Upper lobe of right lung (tissue), 1 donor: ENCODE results near the gene UMOD. TPM values are rescaled to one million over a fixed set of nuclear protein-coding genes. Genes with fewer than 3 reads are reported as not detected.

Source experiments
- ATAC-seq: fragments of 200-7000 bp; cut with Tn5 transposase; one replicate; pipeline ENCODE4 v1.9.1; 2020; ENCODE audit warnings: mild to moderate bottlenecking, moderate library complexity
- DNase-seq: peaks from one replicate; pipeline ENCODE4 v3.0.0-alpha.2; 2020
- H3K27ac ChIP-seq: fragments of 200-600 bp; one replicate; pipeline ENCODE4 v1.8.0; 2022
- H3K27me3 ChIP-seq: fragments of 200-600 bp; one replicate; pipeline ENCODE4 v1.8.0; 2022; ENCODE audit warnings: mild to moderate bottlenecking
- H3K36me3 ChIP-seq: fragments of 200-600 bp; one replicate; pipeline ENCODE4 v1.8.0; 2022
- H3K4me1 ChIP-seq: fragments of 200-600 bp; one replicate; pipeline ENCODE4 v1.8.0; 2022
- H3K4me3 ChIP-seq: fragments of 200-600 bp; one replicate; pipeline ENCODE4 v1.8.0; 2022; ENCODE audit warnings: mild to moderate bottlenecking
- H3K9me3 ChIP-seq: fragments of 200-600 bp; one replicate; pipeline ENCODE4 v1.8.0; 2022
- intact Hi-C: fragments of 100-400 bp; cut with DNase I; formaldehyde crosslinking; loops from one replicate; pipeline ENCODE4 v1.11.0; 2022
- total RNA-seq: library from RNA; stranded (reverse); fragmentation: NEBNext Ultra II Directional; extraction: Animal tissue kit (Norgen Biotek cat#: 25700); gene quantifications from one replicate; pipeline ENCODE4 v1.2.1, GENCODE V29; 2021
- TF ChIP-seq, protein P1 (sequence below): fragments of 200-600 bp; IDR thresholded peaks from one replicate; pipeline ENCODE4 v1.8.0; 2022; ENCODE audit warnings: antibody characterized with exemption
- donor health status: DM: no; HTN: yes; CAD: no; lungs with severe emphysema.

The UMOD gene
- total RNA-seq, 1 donor from 2014 or later, result not detected

DNA sequence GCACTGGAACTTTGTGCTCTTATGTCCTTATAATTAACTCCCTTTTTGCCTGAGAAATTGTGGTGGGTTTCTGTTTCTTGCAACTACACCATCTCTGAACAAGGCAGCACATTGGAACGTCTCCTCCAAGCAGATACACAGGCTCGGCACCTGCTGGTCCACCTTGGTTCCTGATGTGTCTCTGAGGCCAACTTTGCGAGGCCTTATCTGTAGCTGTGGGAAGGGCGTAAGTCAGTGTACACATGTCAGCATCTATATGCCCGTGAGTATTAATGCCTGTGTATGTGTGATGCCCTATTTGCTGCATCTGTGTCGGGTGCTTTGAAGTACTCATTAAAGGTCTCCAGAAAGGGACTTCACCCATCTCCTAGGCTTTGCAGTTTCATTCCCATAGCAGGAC, 42.7 kb downstream of the UMOD start:
- DNase-seq (no peak), ATAC-seq (no peak)
- Histone ChIP-seq H3K4me1 (no peaks in the 10 kb centered on the region), H3K27ac (no peak overlapping the region), H3K9me3 (no peaks in the 10 kb centered on the region), H3K36me3 (no peaks in the 10 kb centered on the region), H3K4me3 (no peak overlapping the region), H3K27me3 (no peaks in the 10 kb centered on the region)
- TF ChIP-seq, protein P1, sequence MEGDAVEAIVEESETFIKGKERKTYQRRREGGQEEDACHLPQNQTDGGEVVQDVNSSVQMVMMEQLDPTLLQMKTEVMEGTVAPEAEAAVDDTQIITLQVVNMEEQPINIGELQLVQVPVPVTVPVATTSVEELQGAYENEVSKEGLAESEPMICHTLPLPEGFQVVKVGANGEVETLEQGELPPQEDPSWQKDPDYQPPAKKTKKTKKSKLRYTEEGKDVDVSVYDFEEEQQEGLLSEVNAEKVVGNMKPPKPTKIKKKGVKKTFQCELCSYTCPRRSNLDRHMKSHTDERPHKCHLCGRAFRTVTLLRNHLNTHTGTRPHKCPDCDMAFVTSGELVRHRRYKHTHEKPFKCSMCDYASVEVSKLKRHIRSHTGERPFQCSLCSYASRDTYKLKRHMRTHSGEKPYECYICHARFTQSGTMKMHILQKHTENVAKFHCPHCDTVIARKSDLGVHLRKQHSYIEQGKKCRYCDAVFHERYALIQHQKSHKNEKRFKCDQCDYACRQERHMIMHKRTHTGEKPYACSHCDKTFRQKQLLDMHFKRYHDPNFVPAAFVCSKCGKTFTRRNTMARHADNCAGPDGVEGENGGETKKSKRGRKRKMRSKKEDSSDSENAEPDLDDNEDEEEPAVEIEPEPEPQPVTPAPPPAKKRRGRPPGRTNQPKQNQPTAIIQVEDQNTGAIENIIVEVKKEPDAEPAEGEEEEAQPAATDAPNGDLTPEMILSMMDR, result no peak
- intact Hi-C loops, result no loop called here

DNA sequence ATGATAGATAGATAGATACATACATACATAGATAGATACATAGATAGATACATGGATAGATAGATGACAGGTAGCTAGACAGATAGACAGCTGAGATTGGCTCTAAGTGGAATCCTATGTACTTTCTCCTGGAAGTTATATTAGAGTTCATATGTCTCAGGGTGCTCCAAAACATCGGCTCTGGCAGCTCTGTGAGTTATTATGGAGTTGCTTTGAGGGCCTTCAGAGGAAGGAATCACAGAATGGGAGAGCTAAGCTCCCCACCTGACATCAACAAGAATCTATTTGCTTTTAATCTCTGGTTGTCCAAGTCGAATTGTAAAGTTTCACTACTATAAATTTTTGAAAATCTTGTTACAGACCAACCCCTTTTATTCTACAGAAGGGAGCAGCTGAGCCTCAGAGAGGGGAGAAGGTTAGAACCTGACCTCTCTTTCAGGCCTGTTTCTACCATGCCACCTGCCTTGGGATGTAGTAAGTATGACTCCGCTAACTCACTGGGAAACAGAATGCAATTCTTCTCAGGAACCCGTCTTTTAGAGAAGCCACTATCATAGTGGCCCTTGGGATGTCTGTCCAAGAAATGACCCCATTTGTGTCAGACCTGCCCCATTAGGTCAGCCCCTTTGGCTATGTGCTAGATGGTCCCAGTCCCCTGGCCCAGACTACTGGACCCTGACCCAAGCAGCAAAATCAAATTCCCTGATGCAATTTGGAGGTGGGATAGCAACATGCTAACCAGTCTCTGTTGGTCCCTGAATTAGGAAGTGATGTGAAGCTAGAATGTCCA, 43.5 kb downstream of the UMOD start:
- Histone ChIP-seq H3K4me3 (no peak overlapping the region), H3K9me3 (no peaks in the 10 kb centered on the region), H3K4me1 (no peaks in the 10 kb centered on the region), H3K27ac (no peak overlapping the region), H3K36me3 (no peaks in the 10 kb centered on the region), H3K27me3 (no peaks in the 10 kb centered on the region)
- TF ChIP-seq, protein P1, result no peak
- ATAC-seq, result no peak
- no peak for DNase-seq
- intact Hi-C loops, result no loop called here

DNA sequence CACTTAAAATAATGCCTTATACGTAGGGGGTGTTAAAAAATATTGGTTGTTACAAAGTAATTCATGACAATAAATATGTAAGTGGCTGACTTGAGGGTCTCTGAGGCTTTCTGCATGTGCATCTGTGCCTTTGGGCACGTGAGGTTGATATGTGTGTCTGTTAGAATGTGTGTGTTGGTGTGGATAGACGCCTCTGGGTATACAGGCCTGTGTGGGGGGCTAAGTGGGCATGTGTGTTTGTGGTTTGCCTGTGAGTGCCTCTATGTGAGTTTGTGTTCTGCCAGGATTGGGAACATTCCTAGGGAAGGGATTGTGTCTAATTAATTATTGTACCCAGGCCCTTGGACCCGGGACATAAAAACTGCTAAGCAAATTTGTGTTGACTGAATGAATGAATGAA, 44.2 kb downstream of the UMOD start:
- no peak for ATAC-seq
- TF ChIP-seq, protein P1, result no peak
- Histone ChIP-seq H3K9me3 (no peaks in the 10 kb centered on the region), H3K27me3 (no peaks in the 10 kb centered on the region), H3K4me3 (no peak overlapping the region), H3K4me1 (no peaks in the 10 kb centered on the region), H3K27ac (no peak overlapping the region), H3K36me3 (no peaks in the 10 kb centered on the region)
- no peak for DNase-seq
- intact Hi-C loops, result no loop called here

DNA sequence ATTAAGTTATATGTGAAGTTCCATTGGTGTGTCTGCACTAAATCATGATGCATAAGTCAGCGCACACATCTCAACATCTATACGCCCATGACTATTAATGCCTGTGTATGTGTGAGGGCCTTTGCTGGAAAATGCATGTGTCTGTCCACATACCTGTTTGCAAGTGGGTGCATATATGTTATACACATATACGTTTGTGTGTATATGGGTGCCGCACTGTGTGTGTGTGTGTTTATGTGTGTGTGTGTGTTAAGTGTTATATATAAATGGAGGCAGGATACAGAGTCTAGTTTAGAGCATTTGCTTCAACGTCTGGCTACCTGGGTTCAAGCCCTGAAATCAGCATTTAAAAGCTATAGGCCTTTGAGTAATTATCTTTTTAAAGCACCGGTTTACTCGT, 44.7 kb downstream of the UMOD start:
- intact Hi-C loops, result no loop called here
- no peaks in the 10 kb centered on the region for H3K36me3 ChIP-seq
- TF ChIP-seq, protein P1, result no peak
- H3K4me3 ChIP-seq, result no peak overlapping the region
- no peak overlapping the region for H3K27ac ChIP-seq
- ATAC-seq (no peak), DNase-seq (no peak)
- no peaks in the 10 kb centered on the region for H3K4me1 ChIP-seq
- no peaks in the 10 kb centered on the region for H3K9me3 ChIP-seq
- H3K27me3 ChIP-seq, result no peaks in the 10 kb centered on the region

DNA sequence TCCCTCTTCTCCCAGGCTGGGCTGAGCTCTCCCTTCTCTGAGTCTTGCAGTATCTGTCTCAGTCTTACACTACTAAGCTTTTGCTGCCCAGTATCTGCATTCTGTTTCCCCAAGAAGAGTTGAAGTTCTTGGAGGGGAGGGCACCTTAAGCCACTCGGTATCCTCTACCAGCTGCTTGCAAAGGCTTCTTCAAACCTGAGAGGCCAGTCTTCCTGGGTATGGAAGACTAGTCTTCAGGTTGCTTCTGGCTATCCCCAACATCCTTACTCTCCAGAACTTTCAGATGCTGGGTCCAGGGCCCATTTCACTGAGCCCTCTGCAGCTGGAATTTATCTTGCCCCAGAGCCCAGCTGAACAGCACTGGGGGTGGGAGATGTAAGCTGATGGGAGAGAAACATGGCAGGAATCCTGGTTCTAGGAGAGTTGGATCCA, 45.3 kb downstream of the UMOD start:
- Histone ChIP-seq H3K4me3 (no peak overlapping the region), H3K36me3 (no peaks in the 10 kb centered on the region), H3K27ac (no peak overlapping the region), H3K4me1 (no peaks in the 10 kb centered on the region), H3K9me3 (no peaks in the 10 kb centered on the region), H3K27me3 (no peaks in the 10 kb centered on the region)
- intact Hi-C loops, result no loop called here
- no peak for DNase-seq
- ATAC-seq, result no peak
- TF ChIP-seq, protein P1, result no peak
